Skin epidermis (tissue), 12 donors: ENCODE results near the gene REM2.
A peak's percentile ranks its signal among the peaks of the same experiment; 100 is the strongest.

Experiments used
- H3K27ac ChIP-seq, 21 experiments: fragments of 200-600 bp; sonication (generic) in 11 of 21; one replicate each; pipeline ENCODE4 v1.5.0; 2020; ENCODE audit warnings: mild to moderate bottlenecking in 3 of 21, inconsistent platforms in 2 of 21, moderate library complexity in 2 of 21
- H3K4me3 ChIP-seq, 7 experiments: fragments of 200-600 bp; sonication (generic) in 2 of 7; one replicate each; pipeline ENCODE4 v1.5.0; 2020; ENCODE audit warnings: inconsistent platforms in 2 of 7, mild to moderate bottlenecking in 2 of 7, moderate library complexity in 1 of 7

The REM2 gene

DNA sequence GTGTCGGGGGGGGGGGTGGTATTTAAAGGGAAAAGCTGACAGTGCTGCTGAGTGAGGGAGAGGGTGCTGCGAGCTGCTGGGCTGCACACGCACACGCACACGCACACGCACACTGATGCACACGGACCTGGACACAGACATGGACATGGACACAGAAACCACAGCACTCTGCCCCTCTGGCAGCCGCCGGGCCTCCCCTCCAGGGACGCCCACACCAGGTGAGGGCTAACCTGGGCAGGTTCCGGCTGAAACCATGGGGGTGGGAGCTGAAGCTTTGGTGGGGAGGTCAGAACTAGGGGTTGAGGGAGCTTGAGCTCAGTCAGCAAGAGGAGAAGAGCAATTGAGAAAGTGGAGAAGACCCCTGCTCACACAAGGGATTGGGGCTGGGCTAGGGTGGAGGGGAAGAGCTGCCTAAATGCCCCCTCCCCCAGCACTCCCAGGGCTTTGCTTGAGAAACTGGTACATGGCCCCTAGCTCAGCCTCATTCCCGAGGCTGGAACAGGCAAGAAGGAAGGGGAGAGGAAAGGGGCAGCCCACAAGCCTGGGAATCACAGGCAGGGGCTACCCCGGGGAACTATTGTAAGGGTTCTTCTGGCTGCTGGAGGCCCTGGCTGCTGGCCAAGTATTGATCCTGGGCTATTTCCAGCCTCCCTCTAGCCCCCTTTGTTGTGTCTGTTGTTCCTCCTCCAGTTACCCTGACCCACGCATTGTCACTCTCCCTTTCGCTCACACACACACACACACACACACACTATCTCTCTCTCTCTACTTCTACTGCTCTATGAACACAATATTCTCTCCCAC is at the start of gene REM2:
Gene REM2, plus strand, starts transcription at position 50 of the 804 bp plus-strand sequence. Its CDS starts 66 bp downstream, at position 116.
- Histone ChIP-seq H3K4me3 (no peak within 1 kb of the TSS), H3K27ac (peak within 1 kb of the TSS in 1 of 21 experiments; percentile 14)

DNA sequence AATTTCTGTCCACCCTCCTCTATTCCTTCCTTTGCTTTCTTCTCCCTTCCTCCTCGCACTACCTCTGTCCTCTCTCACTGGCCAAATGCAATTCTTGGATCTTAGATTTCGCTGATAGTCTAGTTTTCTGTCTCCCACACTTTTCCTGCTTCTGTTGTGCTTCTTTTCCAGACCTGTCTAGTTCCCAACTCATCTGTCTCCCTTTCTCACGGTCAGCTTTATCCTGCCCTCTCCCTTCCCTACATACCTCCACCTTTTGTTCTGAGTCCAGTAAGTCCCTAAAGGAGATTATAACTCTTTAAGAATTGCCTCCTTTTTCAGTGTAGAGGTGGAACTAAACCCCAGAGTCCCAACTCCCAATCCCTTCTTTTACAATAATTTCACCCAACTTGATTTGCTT is 47.5 kb upstream of the REM2 start:
- H3K27ac ChIP-seq = peak overlapping the region in 14 of 21 experiments; percentile 93 to 100 (median 96)
- no peak overlapping the region for H3K4me3 ChIP-seq

DNA sequence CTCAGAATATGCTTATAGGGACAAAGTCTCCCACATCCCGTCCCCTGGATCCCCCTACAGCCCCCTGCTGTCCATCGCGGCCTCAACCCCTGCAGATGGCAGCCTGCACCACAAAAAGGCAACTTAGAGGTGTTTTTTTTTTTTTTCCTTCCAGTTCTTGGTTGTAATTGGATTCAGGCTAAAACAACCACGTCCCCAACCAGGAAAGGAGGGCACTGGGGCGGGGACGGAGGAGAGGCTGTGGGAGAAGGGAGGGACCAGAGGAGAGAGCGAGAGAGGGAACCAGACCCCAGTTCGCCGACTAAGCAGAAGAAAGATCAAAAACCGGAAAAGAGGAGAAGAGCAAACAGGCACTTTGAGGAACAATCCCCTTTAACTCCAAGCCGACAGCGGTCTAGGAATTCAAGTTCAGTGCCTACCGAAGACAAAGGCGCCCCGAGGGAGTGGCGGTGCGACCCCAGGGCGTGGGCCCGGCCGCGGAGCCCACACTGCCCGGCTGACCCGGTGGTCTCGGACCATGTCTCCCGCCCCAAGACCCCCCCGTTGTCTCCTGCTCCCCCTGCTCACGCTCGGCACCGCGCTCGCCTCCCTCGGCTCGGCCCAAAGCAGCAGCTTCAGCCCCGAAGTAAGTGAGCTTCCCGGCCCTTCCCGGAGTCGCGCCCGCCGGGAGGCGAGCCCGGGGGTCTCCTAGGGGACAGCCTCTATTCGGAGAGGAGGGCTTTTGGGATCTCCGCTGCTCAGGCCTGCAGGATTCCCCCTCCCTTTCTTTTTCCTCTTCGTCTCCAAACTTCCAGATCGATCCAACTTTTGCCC is 46.5 kb upstream of the REM2 start, which contains the start of gene MMP14:
Gene MMP14, plus strand, starts transcription at position 285 of the 813 bp plus-strand sequence. Its CDS starts 233 bp downstream, at position 518.
- Histone ChIP-seq H3K4me3 (peak within 1 kb of the TSS; percentile 62 to 87 (median 79)), H3K27ac (peak within 1 kb of the TSS; percentile 75 to 100 (median 96))

- H3K4me3 ChIP-seq = peak overlapping the region; percentile 62 to 87 (median 79)
- H3K27ac ChIP-seq = peak overlapping the region; percentile 75 to 100 (median 96)
Measured at GRCh38 chr14:22837114-22837749, 45.8 kb upstream of the REM2 start.

DNA sequence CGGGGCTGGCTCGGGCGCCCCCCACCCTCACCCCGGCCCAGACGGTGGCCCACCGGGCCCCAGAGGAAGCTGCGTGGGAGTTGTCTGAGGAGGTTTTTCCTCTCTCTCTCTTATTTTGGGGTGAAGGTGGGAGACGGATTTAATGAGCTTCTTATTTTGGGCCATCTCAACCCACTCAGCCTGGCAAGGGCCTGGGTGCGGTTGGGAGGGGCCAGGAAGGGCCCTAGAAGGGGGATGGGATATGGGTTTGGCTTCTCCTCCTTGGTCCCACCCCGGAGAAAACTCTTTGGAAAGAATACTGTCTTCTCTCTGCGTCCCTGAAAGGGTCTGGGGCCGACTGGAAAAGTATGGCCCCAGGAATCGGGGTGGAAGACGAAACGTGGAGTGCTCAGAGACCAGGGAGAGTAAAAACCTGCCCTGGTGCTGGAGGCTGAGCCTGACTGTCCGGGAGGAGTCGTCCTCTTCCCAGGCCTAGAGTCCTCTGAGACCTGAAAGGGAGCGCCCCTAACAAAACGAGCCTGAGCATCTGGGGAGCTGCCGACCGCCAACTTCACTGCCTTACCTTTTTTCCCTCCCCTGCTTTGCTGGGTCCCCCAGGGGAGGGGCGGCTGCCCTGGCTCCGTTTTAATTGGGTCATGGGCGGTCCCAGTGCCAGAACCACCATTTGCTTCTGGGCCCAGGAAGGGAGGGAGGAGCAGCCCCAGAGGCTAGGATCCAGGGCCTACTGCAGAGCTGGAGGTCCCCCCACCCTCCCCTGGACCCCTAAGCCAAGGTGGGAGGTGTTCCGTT is 45.1 kb upstream of the REM2 start:
- Histone ChIP-seq H3K4me3 (peak overlapping the region; percentile 62 to 87 (median 79)), H3K27ac (peak overlapping the region; percentile 75 to 100 (median 96))

GRCh38 chr14:22838631-22839041 is 44.4 kb upstream of the REM2 start:
- Histone ChIP-seq H3K27ac (peak overlapping the region in 20 of 21 experiments; percentile 91 to 100 (median 96)), H3K4me3 (peak overlapping the region; percentile 62 to 87 (median 79))

DNA sequence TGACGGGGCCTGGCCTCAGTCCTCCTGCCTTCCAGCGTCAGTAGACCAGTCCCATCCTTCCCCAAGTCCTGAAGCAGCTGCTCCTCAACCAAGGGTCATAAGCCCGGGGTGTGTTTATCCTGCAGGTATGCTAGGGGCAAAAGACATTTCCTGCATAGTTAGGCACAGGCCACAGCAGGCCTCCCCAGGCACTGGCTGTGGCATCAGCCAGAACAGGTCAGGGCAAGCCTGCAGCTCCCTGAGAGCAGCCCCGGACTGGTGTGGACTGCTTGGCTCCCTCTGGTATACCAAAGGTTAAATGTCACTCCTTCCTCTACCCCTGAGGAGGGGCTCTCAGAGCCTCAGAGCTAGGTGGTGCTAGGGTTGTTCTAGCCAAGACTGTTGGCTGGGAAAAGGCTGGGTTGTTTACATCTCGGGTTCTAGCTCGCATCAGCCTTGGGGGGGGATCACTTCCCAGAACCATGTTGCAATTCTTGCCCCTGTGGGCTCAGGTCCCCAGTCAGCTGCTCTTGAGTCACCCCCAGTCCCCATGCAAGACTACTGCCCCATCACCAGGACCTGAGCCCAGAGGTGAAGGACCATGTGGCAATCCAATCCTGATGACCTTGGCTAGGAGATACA is 43.8 kb upstream of the REM2 start:
- Histone ChIP-seq H3K27ac (peak overlapping the region in 20 of 21 experiments; percentile 91 to 100 (median 96)), H3K4me3 (peak overlapping the region; percentile 62 to 87 (median 79))

DNA sequence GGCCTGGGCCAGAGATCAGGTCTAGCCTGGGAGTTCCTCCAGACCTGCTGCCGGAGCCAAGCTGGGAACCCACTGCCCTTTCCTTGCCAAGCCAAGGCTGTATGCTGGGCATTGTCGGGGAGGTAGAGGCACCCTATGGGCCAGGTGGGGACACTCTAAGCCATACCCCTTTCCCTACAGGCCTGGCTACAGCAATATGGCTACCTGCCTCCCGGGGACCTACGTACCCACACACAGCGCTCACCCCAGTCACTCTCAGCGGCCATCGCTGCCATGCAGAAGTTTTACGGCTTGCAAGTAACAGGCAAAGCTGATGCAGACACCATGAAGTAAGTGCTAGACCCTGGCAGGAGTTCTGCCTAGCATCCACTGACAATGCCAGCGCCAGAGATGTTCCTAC is 41.7 kb upstream of the REM2 start:
- Histone ChIP-seq H3K4me3 (no peak overlapping the region), H3K27ac (peak overlapping the region in 14 of 21 experiments; percentile 1 to 66 (median 38))

DNA sequence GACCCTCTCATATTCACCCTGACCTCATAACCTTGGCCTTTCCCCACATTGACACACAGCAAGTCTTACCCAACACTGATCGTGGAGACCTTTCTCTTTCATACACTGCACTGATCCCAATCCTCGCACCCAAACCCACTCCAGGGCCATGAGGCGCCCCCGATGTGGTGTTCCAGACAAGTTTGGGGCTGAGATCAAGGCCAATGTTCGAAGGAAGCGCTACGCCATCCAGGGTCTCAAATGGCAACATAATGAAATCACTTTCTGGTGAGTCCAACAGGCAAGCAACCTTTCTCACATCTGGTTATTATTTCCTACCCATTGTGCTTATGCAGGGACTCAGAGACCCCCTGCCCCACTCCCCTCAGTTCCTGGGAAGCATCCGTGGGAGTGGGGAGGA is 41.3 kb upstream of the REM2 start:
- H3K27ac ChIP-seq = peak overlapping the region in 10 of 21 experiments; percentile 1 to 66 (median 50)

DNA sequence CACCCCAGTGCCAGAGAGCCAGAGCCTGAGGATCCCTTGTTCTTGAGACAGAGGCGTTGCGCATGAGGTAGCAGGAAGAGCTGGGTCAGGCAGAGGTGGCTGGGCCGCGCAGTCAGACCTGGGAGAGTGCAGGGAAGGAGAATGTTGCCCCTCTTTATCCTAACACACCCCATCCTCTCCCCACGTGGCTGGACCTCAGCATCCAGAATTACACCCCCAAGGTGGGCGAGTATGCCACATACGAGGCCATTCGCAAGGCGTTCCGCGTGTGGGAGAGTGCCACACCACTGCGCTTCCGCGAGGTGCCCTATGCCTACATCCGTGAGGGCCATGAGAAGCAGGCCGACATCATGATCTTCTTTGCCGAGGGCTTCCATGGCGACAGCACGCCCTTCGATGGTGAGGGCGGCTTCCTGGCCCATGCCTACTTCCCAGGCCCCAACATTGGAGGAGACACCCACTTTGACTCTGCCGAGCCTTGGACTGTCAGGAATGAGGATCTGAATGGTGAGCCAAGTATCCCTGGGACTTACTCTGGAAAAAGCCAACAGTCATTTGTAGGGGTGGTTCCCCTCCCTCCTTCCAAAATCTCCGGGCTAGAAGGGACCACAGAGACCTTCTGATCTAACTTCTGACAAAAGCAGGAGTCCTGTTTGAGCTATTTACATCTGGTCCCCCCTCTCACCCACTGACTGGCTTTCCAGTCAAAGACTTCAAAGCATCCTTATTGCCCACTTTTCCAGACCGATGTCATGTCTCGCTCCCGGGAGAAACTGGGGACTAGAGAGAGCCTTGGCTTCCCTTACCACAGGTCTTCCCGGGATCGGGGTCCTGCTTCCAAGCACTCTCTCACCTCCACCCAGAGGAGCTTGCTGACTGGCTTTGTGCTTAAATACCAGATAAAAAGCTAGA is 40.6 kb upstream of the REM2 start:
- H3K4me3 ChIP-seq = no peak overlapping the region
- peak overlapping the region in 11 of 21 experiments; percentile 0 to 66 (median 31) for H3K27ac ChIP-seq

More for the DNA sequence above, 41.3 kb upstream of the REM2 start:
- H3K4me3 ChIP-seq = no peak overlapping the region

GRCh38 chr14:22843123-22843925 is 39.7 kb upstream of the REM2 start:
- no peak overlapping the region for H3K4me3 ChIP-seq
- peak overlapping the region in 9 of 21 experiments; percentile 0 to 63 (median 48) for H3K27ac ChIP-seq

DNA sequence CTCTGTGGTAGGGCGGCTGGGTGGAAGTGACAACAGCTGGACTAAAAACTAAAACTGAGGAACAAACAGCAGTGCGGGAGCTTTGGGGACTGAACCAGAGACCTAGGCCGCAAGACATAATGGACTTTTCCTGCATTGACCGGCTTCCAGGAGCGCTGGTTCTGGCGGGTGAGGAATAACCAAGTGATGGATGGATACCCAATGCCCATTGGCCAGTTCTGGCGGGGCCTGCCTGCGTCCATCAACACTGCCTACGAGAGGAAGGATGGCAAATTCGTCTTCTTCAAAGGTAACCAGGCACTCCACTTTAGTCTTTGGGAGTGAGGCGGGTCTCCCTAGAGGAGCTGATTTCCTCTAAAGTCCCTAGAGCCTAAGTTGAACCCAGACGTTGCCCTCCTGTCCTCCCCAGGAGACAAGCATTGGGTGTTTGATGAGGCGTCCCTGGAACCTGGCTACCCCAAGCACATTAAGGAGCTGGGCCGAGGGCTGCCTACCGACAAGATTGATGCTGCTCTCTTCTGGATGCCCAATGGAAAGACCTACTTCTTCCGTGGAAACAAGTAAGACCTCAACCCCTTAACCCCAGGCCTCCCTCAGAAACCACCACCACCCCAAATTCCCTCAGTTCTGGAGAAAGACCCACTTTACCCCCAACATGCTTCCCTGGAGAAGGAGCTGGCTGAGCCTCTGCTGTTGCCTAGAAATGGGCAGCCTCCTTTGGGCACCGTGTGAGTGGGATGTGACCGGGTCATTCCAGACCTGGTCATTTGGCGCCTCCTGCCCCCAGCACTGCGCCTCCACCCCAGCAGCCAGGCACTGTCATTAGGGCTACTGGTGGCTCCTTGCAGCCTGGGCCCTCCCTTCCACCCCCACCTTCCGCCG is 38.6 kb upstream of the REM2 start:
- Histone ChIP-seq H3K4me3 (no peak overlapping the region), H3K27ac (peak overlapping the region in 11 of 21 experiments; percentile 6 to 92 (median 72))

DNA sequence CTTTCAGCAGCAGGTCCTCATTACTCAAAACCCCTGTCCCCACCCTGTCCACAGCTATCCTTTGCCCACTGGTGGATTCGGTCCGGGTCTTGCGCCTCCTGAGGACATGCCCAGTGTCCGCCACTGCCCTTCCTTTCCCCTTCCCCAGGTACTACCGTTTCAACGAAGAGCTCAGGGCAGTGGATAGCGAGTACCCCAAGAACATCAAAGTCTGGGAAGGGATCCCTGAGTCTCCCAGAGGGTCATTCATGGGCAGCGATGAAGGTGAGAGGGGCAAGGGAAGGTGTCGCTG is 38.0 kb upstream of the REM2 start:
- Histone ChIP-seq H3K4me3 (no peak overlapping the region), H3K27ac (peak overlapping the region in 11 of 21 experiments; percentile 6 to 92 (median 72))

GRCh38 chr14:22845821-22846625 is 37.0 kb upstream of the REM2 start:
- peak overlapping the region in 19 of 21 experiments; percentile 49 to 92 (median 79) for H3K27ac ChIP-seq

GRCh38 chr14:22846811-22847307 is 36.2 kb upstream of the REM2 start:
- Histone ChIP-seq H3K27ac (peak overlapping the region in 20 of 21 experiments; percentile 14 to 92 (median 79)), H3K4me3 (no peak overlapping the region)

More at GRCh38 chr14:22845821-22846625, 37.0 kb upstream of the REM2 start:
- H3K4me3 ChIP-seq = no peak overlapping the region
